Measurements from ENCODE around the gene AKR1C4.
"Not testable (repeated sequence)": the region's sequence is repeated elsewhere in the genome, so short reads cannot be mapped to it uniquely, and the experiment has no call there.

The AKR1C4 gene

GRCh38 chr10:5234106-5234860 is 37.6 kb downstream of the AKR1C4 start:
- no peak for DNase-seq (ENCODE audit: insufficient read length, low spot score)
- TF ChIP-seq, protein P1, sequence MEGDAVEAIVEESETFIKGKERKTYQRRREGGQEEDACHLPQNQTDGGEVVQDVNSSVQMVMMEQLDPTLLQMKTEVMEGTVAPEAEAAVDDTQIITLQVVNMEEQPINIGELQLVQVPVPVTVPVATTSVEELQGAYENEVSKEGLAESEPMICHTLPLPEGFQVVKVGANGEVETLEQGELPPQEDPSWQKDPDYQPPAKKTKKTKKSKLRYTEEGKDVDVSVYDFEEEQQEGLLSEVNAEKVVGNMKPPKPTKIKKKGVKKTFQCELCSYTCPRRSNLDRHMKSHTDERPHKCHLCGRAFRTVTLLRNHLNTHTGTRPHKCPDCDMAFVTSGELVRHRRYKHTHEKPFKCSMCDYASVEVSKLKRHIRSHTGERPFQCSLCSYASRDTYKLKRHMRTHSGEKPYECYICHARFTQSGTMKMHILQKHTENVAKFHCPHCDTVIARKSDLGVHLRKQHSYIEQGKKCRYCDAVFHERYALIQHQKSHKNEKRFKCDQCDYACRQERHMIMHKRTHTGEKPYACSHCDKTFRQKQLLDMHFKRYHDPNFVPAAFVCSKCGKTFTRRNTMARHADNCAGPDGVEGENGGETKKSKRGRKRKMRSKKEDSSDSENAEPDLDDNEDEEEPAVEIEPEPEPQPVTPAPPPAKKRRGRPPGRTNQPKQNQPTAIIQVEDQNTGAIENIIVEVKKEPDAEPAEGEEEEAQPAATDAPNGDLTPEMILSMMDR (IDR thresholded peaks at IDR 0.05; ENCODE audit: insufficient read depth, missing control alignments), result no peak
- FAIRE-seq, result no peak

DNA sequence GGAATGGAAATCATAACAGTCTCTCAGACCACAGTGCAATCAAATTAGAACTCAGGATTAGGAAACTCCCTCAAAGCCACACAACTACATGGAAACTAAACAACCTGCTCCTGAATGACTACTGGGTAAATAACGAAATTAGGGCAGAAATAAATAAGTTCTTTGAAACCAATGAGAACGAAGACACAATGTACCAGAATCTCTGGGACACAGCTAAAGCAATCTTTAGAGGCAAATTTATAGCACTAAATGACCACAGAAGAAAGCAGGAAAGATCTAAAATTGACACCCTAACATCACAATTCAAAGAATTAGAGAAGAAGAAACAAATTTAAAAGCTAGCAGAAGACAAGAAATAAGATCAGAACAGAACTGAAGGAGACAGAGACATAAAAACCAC is 40.9 kb downstream of the AKR1C4 start:
- FAIRE-seq; DNase-seq (ENCODE audit: insufficient read length, low spot score): not testable (repeated sequence)

DNA sequence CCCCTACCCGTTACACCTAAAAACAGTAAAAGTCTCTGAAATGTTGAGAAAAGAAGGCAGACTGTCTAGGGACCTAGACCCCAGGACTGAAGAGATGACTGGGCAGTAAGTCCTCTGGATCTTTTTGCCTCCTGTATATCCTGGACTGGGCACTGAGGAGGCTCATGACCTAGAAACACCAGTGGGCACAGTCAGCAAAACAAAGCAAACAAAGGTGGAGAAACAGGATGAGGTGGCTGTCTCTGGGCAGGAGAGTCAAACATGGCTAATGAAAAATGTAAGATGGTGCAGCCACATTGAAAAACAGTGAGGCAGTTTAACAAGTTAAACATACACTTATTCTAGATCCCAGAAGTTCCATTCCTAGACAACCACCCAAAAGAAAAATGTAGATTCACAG is 45.9 kb downstream of the AKR1C4 start:
- no peak for FAIRE-seq
- TF ChIP-seq, protein P1 (IDR thresholded peaks at IDR 0.05; ENCODE audit: insufficient read depth, missing control alignments), result no peak

GRCh38 chr10:5243521-5243987 is 46.9 kb downstream of the AKR1C4 start:
- TF ChIP-seq, protein P1 (IDR thresholded peaks at IDR 0.05; ENCODE audit: insufficient read depth, missing control alignments), result no peak
- FAIRE-seq, result no peak
- DNase-seq (ENCODE audit: insufficient read length, low spot score), result no peak

More for the DNA sequence above, 45.9 kb downstream of the AKR1C4 start:
- DNase-seq (ENCODE audit: insufficient read length, low spot score), result no peak

DNA sequence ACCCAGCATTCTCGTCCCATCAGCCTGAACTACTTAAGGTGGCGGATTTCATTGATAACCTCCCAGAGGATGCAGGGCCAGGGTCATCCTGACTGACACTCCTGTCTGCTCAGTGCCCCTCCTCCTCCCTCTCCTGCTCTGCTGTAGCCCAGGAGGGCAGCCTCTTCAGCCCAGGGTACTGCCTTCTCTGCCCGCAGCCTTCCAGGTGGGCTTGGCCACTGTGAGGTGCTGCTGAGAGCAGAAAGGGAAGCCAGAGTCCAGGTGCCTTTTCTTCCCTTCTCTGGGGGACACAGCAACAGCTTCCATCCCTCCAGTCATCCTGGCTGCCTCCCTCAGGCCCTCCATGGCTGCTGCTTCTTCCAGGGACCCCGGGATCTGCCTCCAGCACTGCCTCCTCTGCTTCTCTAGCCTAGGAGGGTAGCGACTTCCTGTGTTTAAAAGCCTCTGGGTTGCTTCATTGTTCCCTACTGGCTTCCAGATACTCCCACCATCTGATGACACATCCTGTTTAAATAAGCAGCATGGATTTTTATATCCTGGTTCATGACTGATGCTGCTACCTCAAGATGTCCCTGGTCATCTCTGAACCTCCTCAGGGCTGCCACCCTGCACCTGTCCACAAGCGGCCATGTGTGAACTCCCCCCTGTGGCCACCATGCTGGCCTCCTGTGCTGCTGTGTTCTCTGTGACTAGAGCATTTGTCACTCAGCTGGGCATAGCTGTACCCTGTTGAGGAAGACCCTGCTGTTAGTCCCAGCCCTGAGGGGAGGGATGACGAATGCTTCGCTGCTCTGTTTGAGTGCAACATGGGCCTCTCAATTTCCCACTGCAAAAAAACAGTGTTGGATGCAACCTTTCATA is 55.8 kb downstream of the AKR1C4 start:
- TF ChIP-seq, protein P1 (IDR thresholded peaks at IDR 0.05; ENCODE audit: insufficient read depth, missing control alignments), result no peak
- DNase-seq (ENCODE audit: insufficient read length, low spot score), result no peak
- FAIRE-seq, result no peak

DNA sequence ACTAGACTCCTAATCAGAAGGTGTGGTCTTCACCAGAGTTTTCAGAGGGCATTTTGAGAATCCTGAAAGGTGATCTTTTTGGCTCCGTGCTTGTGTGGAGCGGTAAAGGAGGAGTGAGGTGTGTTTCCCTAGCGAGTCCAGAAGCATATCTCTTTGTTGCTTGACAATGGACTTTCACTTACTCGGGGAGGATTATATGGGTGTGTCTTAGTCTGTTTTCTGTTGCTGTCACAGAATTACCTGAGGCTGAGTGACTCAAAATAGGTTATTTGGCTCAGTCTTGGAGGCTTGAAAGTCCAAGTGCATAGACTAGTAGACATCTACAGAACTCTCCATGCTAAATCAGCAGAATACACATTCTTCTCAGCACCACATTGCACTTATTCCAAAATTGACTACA is 57.9 kb downstream of the AKR1C4 start:
- FAIRE-seq (no peak), DNase-seq (ENCODE audit: insufficient read length, low spot score) (no peak)
- TF ChIP-seq, protein P1 (IDR thresholded peaks at IDR 0.05; ENCODE audit: insufficient read depth, missing control alignments), result no peak

DNA sequence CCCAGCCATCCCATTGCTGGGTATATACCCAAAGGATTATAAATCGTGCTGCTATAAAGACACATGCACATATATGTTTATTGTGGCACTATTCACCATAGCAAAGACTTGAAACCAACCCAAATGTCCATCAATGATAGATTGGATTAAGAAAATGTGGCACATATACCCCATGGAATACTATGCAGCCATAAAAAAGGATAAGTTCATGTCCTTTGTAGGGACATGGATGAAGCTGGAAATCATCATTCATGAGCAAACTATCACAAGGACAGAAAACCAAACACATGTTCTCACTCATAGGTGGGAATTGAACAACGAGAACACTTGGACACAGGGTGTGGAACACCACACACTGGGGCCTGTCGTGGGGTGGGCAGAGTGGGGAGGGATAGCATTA is 61.1 kb downstream of the AKR1C4 start:
- not testable (repeated sequence) for DNase-seq (ENCODE audit: insufficient read length, low spot score)

More for the DNA sequence above, 61.1 kb downstream of the AKR1C4 start:
- FAIRE-seq, result not testable (repeated sequence)

All from D721Med (cell line).